Neural progenitor cell (in vitro differentiated cells): ENCODE results near the gene DDN.

Experiments
- EZH2phosphoT487 ChIP-seq: fragments of 200-600 bp; sonication (generic); IDR thresholded peaks from 2 replicates; pipeline ENCODE4 v1.6.1; 2017; ENCODE audit warnings: antibody characterized with exemption
- TF ChIP-seq, protein P1 (sequence below): fragments of 200-600 bp; sonication (generic); IDR thresholded peaks from 2 replicates; pipeline ENCODE4 v1.5.1; 2017; ENCODE audit warnings: antibody characterized with exemption, mild to moderate bottlenecking

DNA sequence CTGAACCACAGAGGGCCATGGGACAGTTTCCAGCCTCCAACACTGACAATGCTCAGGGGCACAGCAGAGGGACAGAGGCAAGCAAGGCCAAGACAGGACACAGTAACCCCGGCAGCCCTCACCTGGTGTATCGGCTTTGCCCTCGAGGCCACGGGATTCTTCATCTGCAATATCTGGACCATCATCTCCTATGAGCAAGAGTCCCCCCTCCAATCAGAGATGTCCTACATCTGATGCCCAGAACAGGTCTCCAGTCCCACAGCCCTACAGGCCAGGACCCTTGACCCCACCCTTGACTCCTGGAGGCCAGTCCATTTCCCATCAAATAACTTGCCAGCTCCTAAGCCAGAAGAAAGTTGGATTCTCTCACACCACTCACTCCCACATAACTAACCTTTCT, 44.1 kb upstream of the DDN start:
- TF ChIP-seq, protein P1, sequence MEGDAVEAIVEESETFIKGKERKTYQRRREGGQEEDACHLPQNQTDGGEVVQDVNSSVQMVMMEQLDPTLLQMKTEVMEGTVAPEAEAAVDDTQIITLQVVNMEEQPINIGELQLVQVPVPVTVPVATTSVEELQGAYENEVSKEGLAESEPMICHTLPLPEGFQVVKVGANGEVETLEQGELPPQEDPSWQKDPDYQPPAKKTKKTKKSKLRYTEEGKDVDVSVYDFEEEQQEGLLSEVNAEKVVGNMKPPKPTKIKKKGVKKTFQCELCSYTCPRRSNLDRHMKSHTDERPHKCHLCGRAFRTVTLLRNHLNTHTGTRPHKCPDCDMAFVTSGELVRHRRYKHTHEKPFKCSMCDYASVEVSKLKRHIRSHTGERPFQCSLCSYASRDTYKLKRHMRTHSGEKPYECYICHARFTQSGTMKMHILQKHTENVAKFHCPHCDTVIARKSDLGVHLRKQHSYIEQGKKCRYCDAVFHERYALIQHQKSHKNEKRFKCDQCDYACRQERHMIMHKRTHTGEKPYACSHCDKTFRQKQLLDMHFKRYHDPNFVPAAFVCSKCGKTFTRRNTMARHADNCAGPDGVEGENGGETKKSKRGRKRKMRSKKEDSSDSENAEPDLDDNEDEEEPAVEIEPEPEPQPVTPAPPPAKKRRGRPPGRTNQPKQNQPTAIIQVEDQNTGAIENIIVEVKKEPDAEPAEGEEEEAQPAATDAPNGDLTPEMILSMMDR = no peak
- no peak for TF ChIP-seq EZH2phosphoT487
